ENCODE measurements around the gene KHK.
"Not testable (repeated sequence)": the region's sequence is repeated elsewhere in the genome, so short reads cannot be mapped to it uniquely, and the experiment has no call there.

KHK gene

DNA sequence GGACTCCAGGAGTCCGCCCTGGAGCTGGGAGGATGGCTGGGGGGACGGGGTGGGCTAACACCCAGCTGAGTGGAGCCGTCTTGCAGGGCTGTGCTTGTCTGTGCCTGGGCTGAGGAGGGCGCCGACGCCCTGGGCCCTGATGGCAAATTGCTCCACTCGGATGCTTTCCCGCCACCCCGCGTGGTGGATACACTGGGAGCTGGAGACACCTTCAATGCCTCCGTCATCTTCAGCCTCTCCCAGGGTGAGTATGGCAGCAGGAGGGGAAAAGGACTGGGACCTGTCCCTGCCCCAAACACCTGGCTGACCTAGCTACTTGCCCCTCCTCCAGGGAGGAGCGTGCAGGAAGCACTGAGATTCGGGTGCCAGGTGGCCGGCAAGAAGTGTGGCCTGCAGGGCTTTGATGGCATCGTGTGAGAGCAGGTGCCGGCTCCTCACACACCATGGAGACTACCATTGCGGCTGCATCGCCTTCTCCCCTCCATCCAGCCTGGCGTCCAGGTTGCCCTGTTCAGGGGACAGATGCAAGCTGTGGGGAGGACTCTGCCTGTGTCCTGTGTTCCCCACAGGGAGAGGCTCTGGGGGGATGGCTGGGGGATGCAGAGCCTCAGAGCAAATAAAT, 12.9 kb downstream of the KHK start:
- DNase-seq = no peak

DNA sequence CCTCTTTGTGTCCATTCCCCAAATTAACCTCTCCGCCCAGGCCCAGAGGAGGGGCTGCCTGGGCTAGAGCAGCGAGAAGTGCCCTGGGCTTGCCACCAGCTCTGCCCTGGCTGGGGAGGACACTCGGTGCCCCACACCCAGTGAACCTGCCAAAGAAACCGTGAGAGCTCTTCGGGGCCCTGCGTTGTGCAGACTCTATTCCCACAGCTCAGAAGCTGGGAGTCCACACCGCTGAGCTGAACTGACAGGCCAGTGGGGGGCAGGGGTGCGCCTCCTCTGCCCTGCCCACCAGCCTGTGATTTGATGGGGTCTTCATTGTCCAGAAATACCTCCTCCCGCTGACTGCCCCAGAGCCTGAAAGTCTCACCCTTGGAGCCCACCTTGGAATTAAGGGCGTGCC, 13.5 kb downstream of the KHK start:
- no peak for DNase-seq

- no peak for DNase-seq
These were observed 15.8 kb downstream of the KHK start for GRCh38 chr2:27102329-27102728.

- no peak for DNase-seq
These were observed 19.4 kb downstream of the KHK start for GRCh38 chr2:27105981-27106380.

- DNase-seq = no peak
These were observed 21.6 kb downstream of the KHK start for GRCh38 chr2:27108221-27108620.

- DNase-seq = no peak
These were observed 22.5 kb downstream of the KHK start for GRCh38 chr2:27109083-27109482.

GRCh38 chr2:27110603-27111352, 24.2 kb downstream of the KHK start:
- not testable (repeated sequence) for DNase-seq

- not testable (repeated sequence) for DNase-seq
These were observed 25.0 kb downstream of the KHK start for GRCh38 chr2:27111392-27112078.

DNA sequence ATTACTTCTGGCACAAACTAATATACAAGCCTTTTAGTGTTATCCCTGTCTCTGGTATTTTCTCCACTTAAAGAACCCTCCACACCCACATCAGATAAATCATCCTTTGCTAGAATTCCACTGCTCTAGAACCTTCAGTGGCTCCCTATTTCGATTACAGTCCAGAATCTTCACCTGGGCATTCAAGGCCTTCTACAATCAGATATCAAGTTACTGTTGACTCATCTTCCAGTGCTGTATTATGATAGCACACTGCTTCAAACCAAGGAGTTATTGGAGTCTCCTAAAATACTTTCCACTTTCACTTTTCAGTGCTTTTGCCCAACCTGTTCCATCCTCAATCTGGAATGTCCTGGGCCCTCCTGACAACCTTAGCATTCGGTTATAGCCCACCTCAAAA, 28.9 kb downstream of the KHK start:
- no peak for DNase-seq

GRCh38 chr2:27117995-27118524, 31.5 kb downstream of the KHK start:
- no peak for DNase-seq

DNA sequence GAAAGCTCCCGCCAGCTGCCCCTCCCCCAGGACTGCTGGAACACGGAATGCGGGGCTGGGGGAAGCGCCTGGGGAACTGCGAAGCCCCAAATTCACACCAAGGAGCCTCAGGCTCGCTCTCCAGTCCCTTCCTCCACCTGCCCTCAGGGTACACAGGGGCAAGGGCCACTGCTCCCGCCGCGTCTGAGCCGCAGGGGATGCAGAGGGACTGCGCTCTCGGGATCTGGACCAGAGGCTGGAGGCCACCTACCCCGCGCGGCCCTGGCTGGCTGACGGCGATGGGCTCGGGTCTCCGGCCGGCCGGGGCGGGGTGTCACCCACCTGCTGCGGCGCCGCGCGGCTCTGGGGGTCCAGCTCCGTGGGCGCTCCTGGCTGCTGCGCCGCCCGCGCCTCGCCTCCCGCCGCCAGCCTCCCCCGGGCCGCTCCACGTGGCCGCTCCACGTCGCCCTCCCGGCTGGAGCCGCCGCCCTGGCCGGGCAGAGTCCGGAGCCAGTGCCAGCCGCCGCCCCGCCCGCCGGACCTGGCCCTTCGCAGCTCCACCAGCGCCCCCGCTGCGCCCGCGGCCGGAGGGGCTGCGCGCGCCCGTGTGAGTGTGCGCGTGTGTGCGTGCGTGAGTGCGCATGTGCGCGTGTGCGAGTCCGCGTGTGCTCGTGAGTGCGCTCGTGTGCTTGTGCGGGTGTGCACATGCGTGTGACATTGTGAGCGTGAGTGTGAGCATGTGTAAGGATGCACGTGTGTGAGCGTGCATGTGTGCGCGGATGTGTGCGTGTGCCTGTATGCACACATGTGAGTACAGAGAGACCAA, 32.2 kb downstream of the KHK start, which contains the start of gene CGREF1:
TSS of gene CGREF1 (minus strand) at position 604 of the 805 bp plus-strand sequence. CDS start 14,762 bp downstream, outside the sequence.
- no peak for DNase-seq

- not testable (repeated sequence) for DNase-seq
These were observed 32.7 kb downstream of the KHK start for GRCh38 chr2:27119330-27119670.

DNA sequence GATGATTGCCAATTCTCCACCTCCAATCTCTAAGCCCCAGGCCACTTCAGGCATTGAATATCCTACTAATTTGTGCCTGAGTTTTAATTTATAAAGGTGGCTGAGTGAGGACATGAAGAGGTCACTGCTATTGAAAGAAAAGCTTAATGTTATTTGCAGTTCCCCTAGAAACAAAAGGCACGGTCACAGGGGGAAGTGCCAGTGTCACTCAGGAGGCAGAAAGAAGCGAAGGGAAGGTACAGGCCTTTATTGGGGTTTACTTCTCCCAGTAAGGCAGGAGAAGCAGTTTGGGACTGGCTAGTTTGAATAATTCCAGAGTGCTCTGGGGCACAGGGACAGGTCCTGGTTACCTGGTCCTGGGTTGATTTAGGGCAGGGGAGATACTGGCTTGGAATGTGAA, 35.3 kb downstream of the KHK start:
- DNase-seq = no peak

- DNase-seq = no peak
These were observed 36.2 kb downstream of the KHK start for GRCh38 chr2:27122791-27123190.

- DNase-seq = no peak
These were observed 37.0 kb downstream of the KHK start, which contains the start of gene ABHD1 for GRCh38 chr2:27123302-27124150. Gene ABHD1, plus strand, starts transcription at chr2:27123815. Its CDS starts 134 bp downstream, at chr2:27123949.

DNA sequence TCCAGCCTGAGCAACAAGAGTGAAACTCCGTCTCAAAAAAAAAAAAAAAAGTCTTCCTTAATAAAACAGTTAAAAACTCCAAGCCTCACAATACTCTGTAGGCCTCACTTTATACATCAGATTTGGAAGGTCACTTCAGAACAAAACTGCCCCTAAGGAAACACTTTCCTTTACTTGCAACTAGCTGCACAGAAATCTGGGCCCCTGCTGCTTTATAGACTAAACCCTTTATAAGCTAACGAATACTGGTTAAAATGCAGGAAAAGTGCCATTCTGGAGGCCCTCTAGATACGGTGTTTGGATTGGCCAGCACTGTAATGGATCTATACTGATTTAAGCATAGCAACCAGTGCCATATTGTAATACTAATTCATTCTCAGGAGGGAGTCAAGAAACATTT, 38.5 kb downstream of the KHK start:
- no peak for DNase-seq

DNA sequence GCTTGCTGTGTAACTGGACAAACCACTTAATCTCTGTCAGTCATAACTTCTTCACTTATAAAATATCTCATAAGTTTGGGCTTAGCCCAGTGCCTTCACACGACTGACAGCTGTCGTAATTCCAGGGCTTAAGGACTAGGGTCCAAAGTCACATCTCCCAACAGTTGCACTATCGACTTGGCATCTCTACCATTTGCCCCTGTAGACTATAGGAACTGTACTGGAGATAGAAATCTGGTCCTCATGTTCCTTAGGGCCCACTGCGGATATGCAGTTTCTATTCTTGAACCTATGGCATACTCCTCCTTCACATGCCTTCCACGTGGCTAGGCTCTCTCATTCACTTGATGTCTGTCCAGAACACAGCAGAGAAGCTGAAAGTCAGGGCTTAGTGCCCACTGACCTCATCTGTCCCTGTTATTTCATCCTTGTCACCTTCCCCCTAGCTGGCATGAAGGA, 39.7 kb downstream of the KHK start:
- DNase-seq = no peak

DNA sequence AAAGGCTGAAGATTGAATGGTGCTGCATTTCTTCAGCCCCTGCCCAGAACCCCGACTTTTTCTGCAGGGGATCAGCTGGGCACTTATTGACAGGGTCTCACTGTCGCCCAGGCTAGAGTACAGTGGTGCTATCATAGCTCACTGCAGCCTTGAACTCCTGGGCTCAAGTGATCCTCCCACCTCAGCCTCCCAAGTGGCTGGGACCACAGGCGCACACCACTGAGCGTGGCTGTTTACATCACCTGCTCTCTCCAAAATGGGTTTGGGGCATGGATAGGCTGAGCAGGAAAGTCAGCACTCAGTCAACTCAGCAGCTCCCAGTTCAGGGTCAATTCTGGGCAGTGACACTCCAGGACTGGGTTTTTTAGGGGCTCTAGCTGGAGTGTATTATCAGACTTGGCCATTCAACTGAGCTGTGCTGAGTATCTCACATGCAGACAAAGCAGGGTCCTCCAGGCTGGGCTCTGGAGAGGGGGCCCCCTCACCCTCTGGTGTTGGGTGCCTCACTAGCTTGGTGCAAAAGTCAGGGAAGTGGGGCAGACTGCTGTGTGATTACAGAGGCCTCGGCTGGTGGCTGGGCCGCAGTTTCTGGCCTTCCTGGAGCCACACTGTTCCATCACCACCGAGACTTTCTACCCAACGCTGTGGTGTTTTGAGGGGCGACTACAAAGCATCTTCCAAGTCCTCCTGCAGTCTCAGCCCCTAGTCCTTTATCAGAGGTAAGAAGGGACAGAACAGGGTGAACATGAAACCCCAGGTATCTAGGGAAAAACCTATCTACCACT, 41.5 kb downstream of the KHK start:
- DNase-seq = no peak

DNA sequence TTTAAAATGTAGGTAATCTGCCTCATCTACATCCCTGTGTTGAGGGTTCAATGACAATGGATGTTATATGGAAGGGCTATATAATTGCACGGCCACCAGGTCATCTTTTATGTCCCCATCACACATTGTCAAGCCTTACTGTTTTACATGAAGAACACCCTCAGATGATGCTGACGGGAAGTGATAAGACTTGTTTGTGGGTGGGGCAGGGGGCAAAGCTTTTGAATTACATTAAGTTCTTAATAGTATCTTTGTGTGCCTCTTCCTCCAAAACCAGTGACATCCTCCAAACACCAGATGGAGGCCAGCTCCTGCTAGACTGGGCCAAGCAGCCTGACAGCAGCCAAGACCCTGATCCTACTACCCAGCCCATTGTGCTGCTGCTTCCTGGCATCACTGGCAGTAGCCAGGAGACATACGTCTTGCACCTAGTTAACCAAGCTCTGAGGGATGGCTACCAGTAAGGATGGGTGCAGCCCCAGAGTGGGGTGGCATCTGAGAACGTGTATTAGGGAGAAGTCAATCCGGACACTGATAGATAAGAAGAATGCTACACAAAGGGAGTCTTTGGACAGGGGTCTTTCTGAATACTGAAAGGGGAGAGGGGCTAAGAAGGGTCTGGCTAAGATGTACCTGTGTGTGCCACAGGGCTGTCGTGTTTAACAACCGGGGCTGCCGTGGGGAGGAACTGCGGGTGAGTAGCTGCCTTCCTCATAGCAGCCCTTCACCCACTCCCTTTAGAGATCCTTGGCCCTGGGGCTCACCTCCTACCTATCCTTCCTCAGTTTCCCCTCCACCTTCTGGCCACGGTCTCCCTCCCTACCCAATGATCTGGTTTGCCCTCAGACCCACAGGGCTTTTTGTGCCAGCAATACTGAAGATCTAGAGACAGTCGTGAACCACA, 42.3 kb downstream of the KHK start:
- DNase-seq = no peak

DNA sequence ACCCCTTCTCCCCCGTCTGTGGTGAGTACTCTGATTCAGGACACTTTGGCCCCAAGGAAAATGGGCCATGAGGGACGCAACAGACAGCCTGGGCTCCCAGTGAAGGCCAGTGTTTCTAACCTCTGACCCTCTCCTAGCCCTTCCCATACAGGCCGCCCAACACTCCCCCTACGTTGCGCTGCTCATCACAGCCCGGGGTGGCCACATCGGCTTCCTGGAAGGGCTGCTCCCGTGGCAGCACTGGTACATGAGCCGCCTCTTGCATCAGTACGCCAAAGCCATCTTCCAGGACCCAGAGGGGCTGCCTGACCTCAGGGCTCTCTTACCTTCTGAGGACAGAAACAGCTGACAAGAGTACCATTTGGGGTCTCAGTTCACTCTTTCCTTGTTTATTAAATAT, 43.8 kb downstream of the KHK start:
- DNase-seq = no peak

Data from DMS 273 treated with DMSO at 0.1 percent for 48 hours (cell line).